Panc1 (cell line): ENCODE results near the gene ATP2A3. TPM values are rescaled to one million over a fixed set of nuclear protein-coding genes. Genes with fewer than 3 reads are reported as not detected.

Experiments
- ATAC-seq: fragments of 200-7000 bp; cut with Tn5 transposase; 2 replicates; pipeline ENCODE4 v1.9.1; 2020; ENCODE audit warnings: mild to moderate bottlenecking, moderate library complexity
- BruUV-seq: library from RNA; stranded (reverse); fragments of 400-500 nt; replicated peaks from 2 replicates; lab custom pipeline; 2021; lab: Mats Ljungman, UMichigan
- CTCF ChIA-PET: fragments of 300-600 bp; sonication (Branson Sonifier 250); formaldehyde crosslinking; loops from one replicate; lab custom pipeline; 2022; ENCODE audit warnings: antibody characterized with exemption; lab: Charles Lee
- POLR2A ChIA-PET: fragments of 300-600 bp; sonication (Branson Sonifier 250); formaldehyde crosslinking; loops from one replicate; lab custom pipeline; 2022; ENCODE audit warnings: antibody characterized with exemption; lab: Charles Lee
- DNase-seq: peaks from one replicate; pipeline ENCODE4 v3.0.0-alpha.2; 2010; ENCODE audit warnings: low read depth, low spot score
- H3K27ac ChIP-seq: 2 replicates; pipeline ENCODE4 v1.5.1; 2011; ENCODE audit warnings: mild to moderate bottlenecking, low read length, inconsistent platforms
- H3K27me3 ChIP-seq: fragments of 200-500 bp; sonication (Bioruptor generic); 2 replicates; pipeline ENCODE4 v1.6.0; 2014; ENCODE audit warnings: low read length, inconsistent platforms; ENCODE audit not compliant: control insufficient read depth, insufficient read depth
- H3K36me3 ChIP-seq: fragments of 200-500 bp; sonication (Bioruptor generic); 2 replicates; pipeline ENCODE4 v1.5.1; 2014; ENCODE audit warnings: inconsistent platforms, mild to moderate bottlenecking, low read length, moderate library complexity; ENCODE audit not compliant: control insufficient read depth, insufficient read depth
- H3K4me1 ChIP-seq: 2 replicates; pipeline ENCODE4 v1.5.1; 2011; ENCODE audit warnings: inconsistent platforms, mild to moderate bottlenecking, low read length, moderate library complexity; ENCODE audit not compliant: control insufficient read depth, insufficient read depth
- H3K4me3 ChIP-seq, 2 experiments: 2 replicates each; pipeline ENCODE4 v1.5.1; 2011 to 2012; ENCODE audit warnings: low read depth in 2 of 2, low read length in 2 of 2, mild to moderate bottlenecking in 2 of 2, inconsistent platforms in 1 of 2, moderate library complexity in 1 of 2
- H3K9me3 ChIP-seq: fragments of 200-500 bp; sonication (Bioruptor generic); 2 replicates; pipeline ENCODE4 v1.5.1; 2014; ENCODE audit warnings: low read depth, mild to moderate bottlenecking, inconsistent platforms, low read length, moderate library complexity; ENCODE audit not compliant: control insufficient read depth, insufficient read depth
- CTCF ChIP-seq: fragments of 450-650 bp; IDR thresholded peaks from 2 replicates; pipeline ENCODE4 v1.5.1; 2017; ENCODE audit warnings: mild to moderate bottlenecking
- POLR2AphosphoS5 ChIP-seq: IDR thresholded peaks from 2 replicates; pipeline ENCODE4 v1.6.1; 2012; ENCODE audit warnings: mild to moderate bottlenecking, low read depth, low read length, moderate library complexity
- REST ChIP-seq, 2 experiments: IDR thresholded peaks; 2 replicates each; pipeline ENCODE4 v1.6.1; 2011 to 2012; ENCODE audit warnings: low read depth in 2 of 2, control low read depth in 1 of 2, low read length in 1 of 2, mild to moderate bottlenecking in 1 of 2, moderate library complexity in 1 of 2; ENCODE audit not compliant: insufficient read depth in 1 of 2
- SIN3A ChIP-seq: IDR thresholded peaks from 2 replicates; pipeline ENCODE4 v1.6.1; 2012; ENCODE audit warnings: low read depth, mild to moderate bottlenecking, low read length, moderate library complexity, borderline replicate concordance; ENCODE audit not compliant: insufficient read depth
- TCF7L2 ChIP-seq: IDR thresholded peaks from 2 replicates; pipeline ENCODE4 v1.6.1; 2011; ENCODE audit warnings: mild to moderate bottlenecking, low read depth, low read length, inconsistent platforms
- in situ Hi-C: cut with HindIII; loops from 2 replicates; pipeline ENCODE4 v1.10.0; 2016; ENCODE audit warnings: low sequenced_read_pairs, low pct_unique_long_range_greater_than_20kb
- intact Hi-C: fragments of 100-400 bp; cut with micrococcal nuclease; formaldehyde crosslinking; loops from one replicate; pipeline ENCODE4 v1.10.0; 2022; ENCODE audit not compliant: unreplicated experiment
- total RNA-seq: library from RNA; stranded (reverse); gene quantifications from one replicate; pipeline ENCODE4 v1.2.1, GENCODE V29; 2021; ENCODE audit not compliant: unreplicated experiment

ATP2A3 gene
- total RNA-seq, 1 experiment from 2014 or later, result 29.7 TPM

- BruUV-seq, result no TSS peak
- Histone ChIP-seq H3K9me3 (no peaks in the 10 kb centered on the region), H3K4me3 (no peak overlapping the region), H3K27me3 (no peaks in the 10 kb centered on the region), H3K27ac (no peak overlapping the region), H3K36me3 (no peaks in the 10 kb centered on the region), H3K4me1 (no peaks in the 10 kb centered on the region)
- ChIA-PET POLR2A (no interaction called here), CTCF (interaction anchor here (0.5 kb wide), 1 partner anchor 18 kb away, joined by 7 read pairs; no protein-coding TSS in a partner anchor)
- in situ Hi-C loops, result no loop called here
- DNase-seq (no peak), ATAC-seq (no peak)
- intact Hi-C loops, result no loop called here
- TF ChIP-seq SIN3A (no peak), TCF7L2 (no peak), REST (IDR thresholded peaks at IDR 0.05; ENCODE audit: insufficient read depth in 1 of 2, low read depth in 2 of 2, low read length in 1 of 2) (no peak), CTCF (no peak), POLR2AphosphoS5 (no peak)
Measured at GRCh38 chr17:3990386-3991127, 26.3 kb upstream of the ATP2A3 start.

GRCh38 chr17:3989041-3989886 is 25.0 kb upstream of the ATP2A3 start:
- no peaks in the 10 kb centered on the region for H3K27me3 ChIP-seq
- POLR2A ChIA-PET, result interaction anchor here (0.5 kb wide), 1 partner anchor 1445 kb away, joined by 4 read pairs; no protein-coding TSS in a partner anchor
- in situ Hi-C loops (no loop called here), intact Hi-C loops (no loop called here)
- H3K9me3 ChIP-seq, result no peaks in the 10 kb centered on the region
- no peak for ATAC-seq
- no peak for TF ChIP-seq REST (IDR thresholded peaks at IDR 0.05; ENCODE audit: insufficient read depth in 1 of 2, low read depth in 2 of 2, low read length in 1 of 2)
- no peak for TF ChIP-seq POLR2AphosphoS5
- no peak for TF ChIP-seq TCF7L2
- TF ChIP-seq CTCF, result no peak
- no peak for TF ChIP-seq SIN3A
- H3K27ac ChIP-seq, result no peak overlapping the region
- H3K4me1 ChIP-seq, result no peaks in the 10 kb centered on the region
- no peaks in the 10 kb centered on the region for H3K36me3 ChIP-seq
- no TSS peak for BruUV-seq
- CTCF ChIA-PET, result no interaction called here
- DNase-seq, result no peak
- no peak overlapping the region for H3K4me3 ChIP-seq
